GM04504 (cell line): ENCODE results near the gene RFX5.

Source experiments
- DNase-seq: peaks from one replicate; pipeline ENCODE4 v3.0.0-alpha.2; 2012; ENCODE audit warnings: low read depth

The RFX5 gene

DNA sequence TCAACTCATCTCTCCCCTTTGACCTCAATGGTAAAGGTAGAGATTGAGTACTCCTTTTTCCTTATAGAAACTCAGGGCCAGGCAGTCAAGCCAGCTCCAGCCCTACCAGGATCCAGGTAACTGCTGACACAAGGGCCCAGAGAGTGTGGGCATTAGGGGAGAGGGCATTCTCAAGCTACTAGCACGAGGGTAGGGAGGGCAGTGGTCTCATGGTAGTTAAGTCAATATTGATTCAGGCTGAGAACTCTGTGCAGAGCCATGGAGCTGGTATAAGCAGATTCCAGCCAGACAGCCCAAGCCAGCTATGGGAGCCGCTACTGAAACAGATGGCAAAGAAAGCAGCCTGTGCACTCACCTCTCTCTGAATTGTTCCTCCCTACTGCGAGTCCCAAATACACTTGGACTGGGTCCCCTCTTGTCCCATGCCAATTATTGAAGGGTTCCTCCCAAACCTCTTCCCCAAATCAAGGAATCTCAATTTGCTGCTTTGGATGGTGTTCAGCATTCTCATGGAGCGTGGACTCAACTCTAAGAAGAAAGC, 22.6 kb downstream of the RFX5 start:
- DNase-seq, result no peak

DNA sequence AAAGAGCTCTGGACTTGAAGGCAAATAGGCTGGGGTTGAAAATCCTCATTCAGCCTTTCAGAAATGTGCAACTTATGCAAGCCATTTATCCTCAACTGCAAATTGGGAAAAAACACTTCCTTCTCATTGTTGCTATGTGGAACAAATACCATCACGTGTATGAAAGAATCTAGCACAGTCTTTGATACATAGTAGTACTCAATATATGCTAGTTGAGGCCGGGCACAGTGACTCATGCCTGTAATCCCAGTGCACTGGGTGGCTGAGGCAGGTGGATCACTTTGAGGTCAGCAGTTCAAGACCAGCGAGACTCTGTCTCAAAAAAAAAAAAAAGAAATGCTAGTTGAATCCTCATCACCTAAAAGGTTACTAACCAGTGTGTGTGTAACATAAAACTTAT, 28.1 kb downstream of the RFX5 start:
- DNase-seq, result no peak

DNA sequence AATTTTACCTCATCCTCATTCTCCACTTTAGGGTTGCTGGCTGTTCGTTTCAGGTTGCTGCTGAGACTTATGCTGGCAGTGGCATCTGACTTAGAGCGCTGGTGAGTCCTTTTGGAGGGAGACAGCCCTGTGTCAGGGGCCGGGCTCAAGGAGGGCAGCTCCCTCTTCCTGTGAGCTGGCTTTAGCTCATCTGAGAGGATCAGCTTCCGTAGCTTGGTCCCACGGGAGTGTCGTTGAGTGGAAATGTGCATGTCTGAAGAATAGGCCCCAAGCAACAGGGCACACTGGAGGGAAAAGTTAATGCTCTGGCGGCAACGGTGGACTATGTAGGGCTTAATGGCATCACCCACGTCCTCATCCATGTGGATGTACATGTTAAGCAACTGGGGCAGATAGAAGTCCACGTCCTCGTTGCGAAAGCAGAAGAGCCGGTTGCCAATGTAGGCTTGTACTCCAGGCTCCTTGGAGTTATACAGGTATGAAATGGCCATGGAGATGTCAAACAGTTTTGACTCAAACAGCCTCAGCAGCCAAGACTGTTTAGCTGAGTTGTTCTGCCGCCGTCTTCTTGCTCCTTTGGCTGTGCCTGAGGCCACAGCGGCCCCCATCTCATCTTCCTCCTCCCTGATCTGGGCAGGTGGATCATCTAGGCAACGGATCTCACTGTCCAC, 31.4 kb downstream of the RFX5 start:
- DNase-seq, result no peak

DNA sequence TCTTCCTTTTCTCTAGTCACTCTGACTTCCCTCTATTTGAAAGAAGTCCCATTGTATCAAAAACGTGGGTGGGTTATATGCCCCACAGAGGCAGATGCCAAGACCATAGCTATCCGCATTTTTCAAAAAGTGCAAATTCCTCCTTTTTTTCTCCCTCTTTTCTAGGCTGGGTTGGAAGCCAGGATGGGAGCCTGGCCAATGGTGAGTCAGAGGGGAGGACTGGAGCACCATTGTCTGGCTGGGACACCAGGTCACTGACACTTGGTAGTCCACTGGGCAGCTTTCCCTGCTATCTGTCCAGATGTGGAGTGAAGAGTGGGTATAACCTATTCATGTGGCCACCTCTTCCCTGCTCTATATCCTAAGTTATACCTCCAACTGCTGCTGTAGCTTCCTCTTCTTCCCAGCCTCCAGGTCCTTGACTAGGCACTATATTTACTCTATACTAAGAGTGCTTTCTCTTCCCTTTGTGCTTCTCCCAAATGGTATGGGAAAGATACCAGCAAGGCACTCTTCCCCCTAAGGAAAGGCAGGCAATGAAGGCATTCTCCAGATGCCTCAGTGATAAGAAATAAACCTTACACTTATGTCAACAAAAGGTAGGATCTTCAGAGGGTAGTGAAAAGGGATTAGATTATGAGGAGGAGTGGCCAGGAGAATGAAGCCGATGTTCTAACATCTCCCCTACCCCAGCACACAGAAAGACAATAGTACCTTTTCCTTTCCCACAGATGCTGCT, 32.7 kb downstream of the RFX5 start:
- peak; percentile 65 for DNase-seq

DNA sequence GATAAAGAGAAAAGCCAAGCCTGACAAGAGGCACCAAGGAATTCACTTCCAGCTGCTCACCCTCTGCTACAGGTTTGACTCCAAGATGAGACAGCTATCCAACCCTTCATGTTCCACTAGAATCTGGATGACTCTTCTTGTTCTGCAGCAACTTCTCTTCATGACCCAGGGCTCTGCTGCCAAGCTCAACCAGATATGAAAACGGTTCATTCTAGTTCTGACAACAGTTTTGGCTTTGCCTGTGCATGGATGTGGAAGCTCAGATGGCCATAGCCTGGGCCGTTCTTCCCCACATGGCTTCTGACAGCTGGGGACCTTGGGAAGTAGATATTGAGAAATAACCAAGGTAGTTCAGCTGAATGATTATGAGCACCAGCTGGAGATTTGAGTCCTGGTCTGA, 33.6 kb downstream of the RFX5 start:
- no peak for DNase-seq

GRCh38 chr1:151312826-151313225, 34.2 kb downstream of the RFX5 start:
- DNase-seq, result no peak

- DNase-seq, result no peak
These were observed 34.6 kb downstream of the RFX5 start for GRCh38 chr1:151312411-151312810.

DNA sequence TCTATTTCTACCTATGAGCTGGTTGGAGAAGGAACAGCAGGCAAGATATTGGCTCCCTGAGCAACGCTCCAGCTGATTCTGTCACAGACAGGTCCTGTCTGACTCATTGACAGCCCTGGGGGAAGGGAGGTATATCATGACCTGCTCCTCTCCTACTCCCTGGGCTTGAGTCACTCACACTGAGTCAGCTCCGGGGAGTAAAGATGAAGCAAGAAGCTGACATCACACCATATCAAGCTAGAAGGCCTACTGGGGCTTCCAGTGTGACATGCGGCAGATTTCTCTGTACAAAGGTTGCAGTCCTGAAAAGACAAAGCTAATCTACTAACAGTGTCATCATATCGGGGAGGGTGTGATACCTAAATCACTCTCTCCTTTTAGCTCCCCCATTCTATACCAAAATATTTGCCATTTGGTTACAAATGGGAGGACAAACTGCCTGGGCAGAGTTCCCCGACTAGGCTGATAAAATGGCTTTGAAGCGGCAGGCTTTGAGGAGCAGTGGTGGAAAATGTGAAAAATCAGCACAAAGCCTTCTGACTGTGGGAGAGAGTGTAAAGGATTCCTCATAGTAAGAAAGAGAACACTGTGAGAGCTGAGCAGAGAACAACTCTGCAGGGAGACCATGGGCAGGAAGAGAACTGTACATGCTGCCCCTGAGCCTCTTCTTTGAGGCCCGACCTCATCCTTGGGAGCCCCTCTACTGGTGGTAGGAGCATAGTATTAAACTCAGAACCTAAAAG, 35.3 kb downstream of the RFX5 start:
- peak; percentile 99 for DNase-seq

GRCh38 chr1:151311011-151311410, 36.0 kb downstream of the RFX5 start:
- DNase-seq, result no peak

GRCh38 chr1:151309811-151310323, 37.2 kb downstream of the RFX5 start:
- no peak for DNase-seq

DNA sequence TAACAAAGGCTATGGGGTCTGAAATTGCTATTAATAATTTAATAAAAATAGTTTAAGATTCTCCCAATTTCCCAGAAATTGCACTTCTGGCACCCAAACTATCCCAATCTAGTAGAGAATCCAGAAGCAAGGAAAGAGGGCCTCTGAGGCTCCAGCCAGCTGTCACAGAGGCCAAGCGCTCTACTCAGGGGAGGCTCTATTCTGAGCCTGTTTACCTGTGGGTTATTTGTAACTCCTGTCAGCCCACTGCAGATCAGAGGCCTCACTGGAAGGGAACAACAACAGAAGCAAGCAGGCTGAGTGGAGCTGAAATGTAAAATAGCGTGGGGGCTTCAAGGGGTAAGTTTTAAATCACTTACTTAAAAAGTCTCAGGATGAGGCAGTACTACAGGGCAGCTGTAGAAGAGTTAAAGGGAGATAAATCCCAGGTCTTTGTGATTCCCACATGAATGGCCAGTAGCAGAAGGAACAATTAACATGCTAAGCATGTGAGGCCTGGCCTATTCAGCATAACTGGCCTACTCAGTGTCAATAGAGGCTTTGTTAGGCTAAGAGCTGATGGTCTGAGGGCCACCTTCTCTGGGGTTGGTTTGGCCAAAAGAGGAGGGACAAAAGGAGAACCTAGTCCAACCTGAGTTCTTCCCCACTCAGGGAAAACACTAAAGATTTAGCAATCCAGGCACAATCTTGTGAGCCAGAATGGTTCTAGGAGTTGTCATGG, 52.1 kb downstream of the RFX5 start:
- DNase-seq, result no peak

GRCh38 chr1:151293093-151293492, 54.0 kb downstream of the RFX5 start:
- no peak for DNase-seq

GRCh38 chr1:151292207-151293030, 54.6 kb downstream of the RFX5 start:
- DNase-seq, result no peak

GRCh38 chr1:151290709-151291303, 56.2 kb downstream of the RFX5 start:
- DNase-seq, result no peak
